RWPE1 (cell line): ENCODE measurements around the gene GPR183.
"Not testable (repeated sequence)": the region's sequence is repeated elsewhere in the genome, so short reads cannot be mapped to it uniquely, and the experiment has no call there.

Experiments used
- CTCF ChIA-PET: fragments of 350-600 bp; sonication (Branson Sonifier 250); formaldehyde crosslinking; extraction: SDS; loops from one replicate; lab custom pipeline; 2021; lab: Yijun Ruan, JAX
- POLR2A ChIA-PET: fragments of 400-600 bp; formaldehyde crosslinking; extraction: SDS; loops from one replicate; lab custom pipeline; 2020; ENCODE audit warnings: antibody characterized with exemption; ENCODE audit not compliant: low non-redundant PET; lab: Yijun Ruan, JAX
- DNase-seq: peaks from one replicate; pipeline ENCODE4 v3.0.0; 2012; ENCODE audit warnings: low spot score
- H3K27ac ChIP-seq: fragments of 450-650 bp; 2 replicates; pipeline ENCODE4 v1.5.1; 2017
- CTCF ChIP-seq: fragments of 450-650 bp; conservative IDR thresholded peaks from 2 replicates; pipeline ENCODE4 v1.5.1; 2017; ENCODE audit warnings: low read depth, mild to moderate bottlenecking

The GPR183 gene

GRCh38 chr13:99255271-99255670 lies 51.9 kb downstream of the GPR183 start:
- POLR2A ChIA-PET = no interaction called here
- CTCF ChIA-PET = interaction anchor here (1.2 kb wide), 1 partner anchor 78 kb away, joined by 4 read pairs; no protein-coding TSS in a partner anchor

DNA sequence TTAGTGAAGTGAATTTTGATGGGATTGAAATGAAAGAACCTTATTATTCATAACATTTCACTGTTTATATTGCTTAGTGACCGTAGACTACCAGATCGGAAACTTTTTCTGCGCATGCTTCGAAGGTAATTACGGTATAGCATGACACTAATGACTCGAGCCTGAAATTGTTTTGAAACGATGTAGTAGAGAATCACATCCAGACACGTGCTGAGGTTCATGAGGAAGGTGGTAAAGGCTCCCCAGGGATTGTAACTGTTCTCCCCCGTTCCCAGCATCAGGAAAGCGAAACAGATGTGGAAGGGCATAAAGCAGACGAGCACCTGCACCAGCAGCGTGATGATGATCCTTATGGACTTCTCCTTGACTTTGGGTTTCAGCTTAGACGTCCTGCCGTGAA lies 52.4 kb downstream of the GPR183 start:
- TF ChIP-seq CTCF = no peak
- no peak for DNase-seq
- no peak overlapping the region for H3K27ac ChIP-seq
- ChIA-PET POLR2A (no interaction called here), CTCF (interaction anchor here (1.2 kb wide), 1 partner anchor 78 kb away, joined by 4 read pairs; no protein-coding TSS in a partner anchor)

More at GRCh38 chr13:99255271-99255670, 51.9 kb downstream of the GPR183 start:
- no peak for TF ChIP-seq CTCF
- DNase-seq = no peak
- no peak overlapping the region for H3K27ac ChIP-seq

DNA sequence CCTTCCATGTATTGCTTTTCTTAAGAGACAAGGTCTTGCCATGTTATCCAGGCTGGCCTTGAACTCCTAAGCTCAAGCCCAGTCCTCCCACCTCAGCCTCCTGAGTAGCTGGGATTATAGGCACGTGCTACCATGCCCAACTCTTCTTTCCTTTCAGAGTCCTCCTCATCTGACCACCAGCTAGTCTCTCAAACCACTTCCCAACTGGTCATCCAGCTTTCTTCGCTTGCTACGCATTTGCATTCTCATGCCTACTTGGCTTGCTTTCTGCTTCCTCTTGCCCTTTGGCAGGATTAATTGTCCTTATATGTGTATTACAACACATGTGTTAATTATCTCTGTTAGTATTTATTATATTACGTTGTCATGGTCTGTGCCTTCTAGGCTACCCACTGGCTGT lies 55.3 kb downstream of the GPR183 start:
- no peak overlapping the region for H3K27ac ChIP-seq
- no peak for TF ChIP-seq CTCF
- ChIA-PET POLR2A (no interaction called here), CTCF (interaction anchor here (1.5 kb wide), 1 partner anchor 76 kb away, joined by 4 read pairs; no protein-coding TSS in a partner anchor)
- DNase-seq = no peak

- ChIA-PET POLR2A (no interaction called here), CTCF (interaction anchor here (1.5 kb wide), 1 partner anchor 75 kb away, joined by 4 read pairs; no protein-coding TSS in a partner anchor)
- no peak for DNase-seq
- TF ChIP-seq CTCF = no peak
- H3K27ac ChIP-seq = no peak overlapping the region
Measured at GRCh38 chr13:99250982-99251825, 56.0 kb downstream of the GPR183 start.

DNA sequence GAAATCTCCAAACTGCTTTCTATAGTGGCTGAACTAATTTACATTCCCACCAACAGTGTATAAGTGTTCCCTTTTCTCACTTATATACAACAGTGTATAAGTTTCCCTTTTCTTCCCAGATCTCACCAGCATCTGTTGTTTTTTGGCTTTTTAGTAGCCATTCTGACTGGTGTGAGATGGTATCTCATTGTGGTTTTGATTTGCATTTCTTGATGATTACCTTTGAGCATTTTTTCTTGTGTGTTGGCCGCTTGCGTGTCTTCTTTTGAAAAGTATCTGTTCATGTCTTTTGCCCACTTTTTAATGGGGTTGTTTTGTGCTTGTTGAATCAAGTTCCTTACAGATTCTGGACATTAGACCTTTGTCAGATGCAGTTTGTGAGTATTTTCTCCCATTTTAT lies 57.6 kb downstream of the GPR183 start:
- POLR2A ChIA-PET, CTCF ChIA-PET, H3K27ac ChIP-seq, DNase-seq: not testable (repeated sequence)

- CTCF ChIA-PET, DNase-seq, POLR2A ChIA-PET, H3K27ac ChIP-seq: not testable (repeated sequence)
Measured at GRCh38 chr13:99249178-99249577, 58.0 kb downstream of the GPR183 start.

DNA sequence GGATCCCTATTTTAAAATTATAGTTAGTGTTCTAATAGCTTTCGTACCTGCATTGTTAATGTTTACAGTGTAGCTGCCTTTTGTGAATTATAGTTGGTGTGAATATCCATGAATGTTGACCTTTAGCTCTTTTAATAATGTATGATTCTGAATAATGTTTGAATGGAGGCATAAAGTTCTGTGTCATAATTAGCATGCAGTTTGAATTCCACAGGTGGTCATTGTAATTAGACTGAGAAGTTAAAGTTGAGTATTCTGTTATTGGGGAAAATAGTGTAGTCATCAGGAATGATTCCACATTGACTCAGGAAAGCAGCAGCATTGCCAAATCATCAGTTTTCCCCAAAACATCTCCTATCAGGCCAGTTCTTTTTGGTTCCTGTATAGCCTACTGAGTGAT lies 61.1 kb downstream of the GPR183 start:
- ChIA-PET POLR2A (no interaction called here), CTCF (no interaction called here)
- no peak overlapping the region for H3K27ac ChIP-seq
- no peak for TF ChIP-seq CTCF
- no peak for DNase-seq
